C4-2B (cell line): ENCODE measurements around the gene DPYSL5.

Experiments used
- CTCF ChIP-seq: fragments of 450-650 bp; conservative IDR thresholded peaks from 2 replicates; pipeline ENCODE4 v1.5.1; 2017; ENCODE audit warnings: mild to moderate bottlenecking
- ZFX ChIP-seq: fragments of 450-650 bp; IDR thresholded peaks from 2 replicates; pipeline ENCODE4 v1.6.1; 2017

GRCh38 chr2:26976237-26976636 lies 128.3 kb downstream of the DPYSL5 start:
- no peak for TF ChIP-seq CTCF
- no peak for TF ChIP-seq ZFX
